ENCODE results near the gene ARHGAP40. TPM values are rescaled to one million over a fixed set of nuclear protein-coding genes. Genes with fewer than 3 reads are reported as not detected.

ARHGAP40 gene
- total RNA-seq, 2 donors from 2014 or later: not detected

- no peak overlapping the region for H3K27ac Mint-ChIP-seq
- H3K4me1 Mint-ChIP-seq: peaks cover 6% of the 10 kb centered on the region
- ATAC-seq (peak; percentile 76), DNase-seq (peak in 1 of 3 donors; percentile 17)
- H3K9me3 ChIP-seq (ENCODE audit: control insufficient read depth, low read length, poor library complexity, severe bottlenecking): no peaks in the 10 kb centered on the region
- H3K4me3 Mint-ChIP-seq: no peak overlapping the region
- peaks cover 52% of the 10 kb centered on the region for H3K27me3 Mint-ChIP-seq
- peaks cover 2% of the 10 kb centered on the region for H3K36me3 Mint-ChIP-seq (ENCODE audit: low read depth)
These were observed 57.4 kb downstream of the ARHGAP40 start for GRCh38 chr20:38658879-38659596.

GRCh38 chr20:38659597-38659880 lies 57.9 kb downstream of the ARHGAP40 start:
- H3K36me3 Mint-ChIP-seq (ENCODE audit: low read depth): peaks cover 2% of the 10 kb centered on the region
- no peaks in the 10 kb centered on the region for H3K9me3 ChIP-seq (ENCODE audit: control insufficient read depth, low read length, poor library complexity, severe bottlenecking)
- H3K4me3 Mint-ChIP-seq: no peak overlapping the region
- ATAC-seq (no peak), DNase-seq (no peak)
- no peak overlapping the region for H3K27ac Mint-ChIP-seq
- peaks cover 54% of the 10 kb centered on the region for H3K27me3 Mint-ChIP-seq
- peaks cover 6% of the 10 kb centered on the region for H3K4me1 Mint-ChIP-seq

GRCh38 chr20:38660429-38660828 lies 58.8 kb downstream of the ARHGAP40 start:
- ATAC-seq (no peak), DNase-seq (no peak)
- Mint-ChIP-seq H3K27ac (no peak overlapping the region), H3K27me3 (peaks cover 59% of the 10 kb centered on the region), H3K4me3 (no peak overlapping the region), H3K4me1 (peaks cover 6% of the 10 kb centered on the region), H3K36me3 (ENCODE audit: low read depth) (peaks cover 2% of the 10 kb centered on the region)
- no peaks in the 10 kb centered on the region for H3K9me3 ChIP-seq (ENCODE audit: control insufficient read depth, low read length, poor library complexity, severe bottlenecking)

- H3K27me3 Mint-ChIP-seq: peaks cover 59% of the 10 kb centered on the region
- DNase-seq: no peak
- peaks cover 2% of the 10 kb centered on the region for H3K9me3 ChIP-seq (ENCODE audit: control insufficient read depth, low read length, poor library complexity, severe bottlenecking)
- no peak overlapping the region for H3K4me3 Mint-ChIP-seq
- no peak overlapping the region for H3K27ac Mint-ChIP-seq
- peaks cover 5% of the 10 kb centered on the region for H3K4me1 Mint-ChIP-seq
- no peak for ATAC-seq
- peaks cover 5% of the 10 kb centered on the region for H3K36me3 Mint-ChIP-seq (ENCODE audit: low read depth)
These were observed 62.1 kb downstream of the ARHGAP40 start for GRCh38 chr20:38663660-38664059.

- H3K9me3 ChIP-seq (ENCODE audit: control insufficient read depth, low read length, poor library complexity, severe bottlenecking): peaks cover 2% of the 10 kb centered on the region
- H3K36me3 Mint-ChIP-seq (ENCODE audit: low read depth): peaks cover 5% of the 10 kb centered on the region
- H3K4me3 Mint-ChIP-seq: no peak overlapping the region
- ATAC-seq (no peak), DNase-seq (no peak)
- peaks cover 2% of the 10 kb centered on the region for H3K4me1 Mint-ChIP-seq
- peaks cover 59% of the 10 kb centered on the region for H3K27me3 Mint-ChIP-seq
- no peak overlapping the region for H3K27ac Mint-ChIP-seq
These were observed 62.7 kb downstream of the ARHGAP40 start for GRCh38 chr20:38664284-38664683.

- peaks cover 2% of the 10 kb centered on the region for H3K9me3 ChIP-seq (ENCODE audit: control insufficient read depth, low read length, poor library complexity, severe bottlenecking)
- peak; percentile 56 for ATAC-seq
- Mint-ChIP-seq H3K4me1 (peaks cover 4% of the 10 kb centered on the region), H3K36me3 (ENCODE audit: low read depth) (peaks cover 5% of the 10 kb centered on the region), H3K27me3 (peaks cover 65% of the 10 kb centered on the region), H3K27ac (peak overlapping the region; percentile 56), H3K4me3 (no peak overlapping the region)
- DNase-seq: no peak
These were observed 63.5 kb downstream of the ARHGAP40 start for GRCh38 chr20:38665094-38665493.

- peak overlapping the region; percentile 56 for H3K27ac Mint-ChIP-seq
- ATAC-seq (no peak), DNase-seq (no peak)
- H3K27me3 Mint-ChIP-seq: peaks cover 70% of the 10 kb centered on the region
- H3K4me3 Mint-ChIP-seq: no peak overlapping the region
- peaks cover 5% of the 10 kb centered on the region for H3K36me3 Mint-ChIP-seq (ENCODE audit: low read depth)
- H3K9me3 ChIP-seq (ENCODE audit: control insufficient read depth, low read length, poor library complexity, severe bottlenecking): peaks cover 2% of the 10 kb centered on the region
- H3K4me1 Mint-ChIP-seq: peaks cover 4% of the 10 kb centered on the region
These were observed 64.1 kb downstream of the ARHGAP40 start for GRCh38 chr20:38665506-38666285.

DNA sequence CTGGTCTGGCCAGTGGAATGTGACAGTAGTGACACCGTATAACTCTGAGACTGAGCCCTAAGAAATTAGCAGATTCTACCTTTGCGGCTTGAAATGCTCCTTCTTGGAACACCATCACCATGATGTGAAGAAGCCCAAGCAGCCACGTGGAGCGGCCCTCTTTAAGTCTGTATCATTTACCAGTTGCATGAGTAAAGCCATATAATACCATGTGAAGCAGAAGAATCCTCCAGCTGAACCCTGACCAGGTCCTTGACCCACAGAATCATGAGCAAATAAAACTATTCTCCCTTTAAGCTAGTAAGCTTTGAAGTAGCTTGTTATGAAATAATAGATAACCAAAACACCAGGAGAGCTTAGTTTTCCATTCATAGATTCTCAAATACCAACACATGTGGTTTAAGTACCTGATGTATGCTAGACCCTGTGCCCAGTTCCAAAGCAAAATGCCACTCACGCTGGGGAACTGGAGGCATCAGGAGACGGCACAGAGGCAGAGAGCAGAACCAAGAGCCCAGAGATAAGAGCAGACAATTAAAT lies 65.9 kb downstream of the ARHGAP40 start:
- Mint-ChIP-seq H3K27ac (no peak overlapping the region), H3K27me3 (peaks cover 75% of the 10 kb centered on the region), H3K36me3 (ENCODE audit: low read depth) (peaks cover 5% of the 10 kb centered on the region), H3K4me1 (peaks cover 4% of the 10 kb centered on the region), H3K4me3 (no peak overlapping the region)
- peaks cover 2% of the 10 kb centered on the region for H3K9me3 ChIP-seq (ENCODE audit: control insufficient read depth, low read length, poor library complexity, severe bottlenecking)
- DNase-seq: no peak
- ATAC-seq: no peak

DNA sequence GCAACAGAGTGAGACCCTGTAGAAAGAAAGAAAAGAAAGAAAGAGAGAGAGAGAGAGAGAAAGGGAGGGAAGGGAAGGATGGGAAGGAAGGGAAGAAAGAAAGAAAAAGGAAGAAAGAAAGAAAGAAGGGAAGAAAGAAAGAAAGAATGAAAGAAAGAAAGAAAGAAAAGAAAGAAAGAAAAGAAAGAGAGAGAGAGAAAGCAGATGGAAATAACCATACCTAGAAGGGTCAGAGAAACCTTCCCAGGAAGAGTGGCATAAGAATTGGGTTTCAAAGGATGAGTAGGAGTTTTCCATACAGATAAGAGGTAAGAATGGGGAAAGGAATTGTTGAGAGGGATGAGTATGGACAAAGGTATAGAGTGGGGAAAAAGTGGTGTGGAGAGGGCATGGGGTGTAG lies 68.1 kb downstream of the ARHGAP40 start:
- H3K27me3 Mint-ChIP-seq: peaks cover 70% of the 10 kb centered on the region
- H3K36me3 Mint-ChIP-seq (ENCODE audit: low read depth): peaks cover 2% of the 10 kb centered on the region
- ATAC-seq (no peak), DNase-seq (no peak)
- H3K4me1 Mint-ChIP-seq: peaks cover 11% of the 10 kb centered on the region
- H3K27ac Mint-ChIP-seq: no peak overlapping the region
- no peak overlapping the region for H3K4me3 Mint-ChIP-seq
- peaks cover 2% of the 10 kb centered on the region for H3K9me3 ChIP-seq (ENCODE audit: control insufficient read depth, low read length, poor library complexity, severe bottlenecking)

DNA sequence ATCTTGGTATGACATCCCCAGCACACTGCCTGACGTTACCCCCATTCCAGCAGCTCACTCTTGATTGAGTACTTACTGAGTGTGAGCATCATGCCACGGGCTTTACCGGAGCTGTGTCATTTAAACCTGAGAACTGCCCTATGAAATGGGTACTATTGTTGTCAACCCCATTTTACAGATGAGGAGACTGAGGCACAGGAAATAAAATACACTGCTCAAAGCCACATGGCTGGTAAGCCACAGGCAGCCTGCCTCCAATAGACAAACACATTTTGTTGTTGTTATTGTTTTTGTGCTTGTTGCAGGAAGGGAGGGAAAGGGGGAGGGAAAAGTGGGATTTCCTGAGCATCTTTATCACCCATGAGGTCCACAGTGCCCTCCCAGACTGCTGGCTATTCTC lies 69.2 kb downstream of the ARHGAP40 start:
- Mint-ChIP-seq H3K27ac (no peak overlapping the region), H3K36me3 (ENCODE audit: low read depth) (peaks cover 2% of the 10 kb centered on the region), H3K4me1 (peaks cover 15% of the 10 kb centered on the region), H3K27me3 (peaks cover 59% of the 10 kb centered on the region), H3K4me3 (no peak overlapping the region)
- H3K9me3 ChIP-seq (ENCODE audit: control insufficient read depth, low read length, poor library complexity, severe bottlenecking): peaks cover 2% of the 10 kb centered on the region
- DNase-seq (no peak), ATAC-seq (no peak)

GRCh38 chr20:38671186-38671585 lies 69.6 kb downstream of the ARHGAP40 start:
- peaks cover 55% of the 10 kb centered on the region for H3K27me3 Mint-ChIP-seq
- H3K4me3 Mint-ChIP-seq: no peak overlapping the region

GRCh38 chr20:38671701-38672292 lies 70.2 kb downstream of the ARHGAP40 start:
- Mint-ChIP-seq H3K27ac (no peak overlapping the region), H3K27me3 (peaks cover 54% of the 10 kb centered on the region), H3K36me3 (ENCODE audit: low read depth) (no peaks in the 10 kb centered on the region), H3K4me1 (peaks cover 15% of the 10 kb centered on the region), H3K4me3 (no peak overlapping the region)
- DNase-seq (no peak), ATAC-seq (no peak)
- peaks cover 2% of the 10 kb centered on the region for H3K9me3 ChIP-seq (ENCODE audit: control insufficient read depth, low read length, poor library complexity, severe bottlenecking)

More at GRCh38 chr20:38671186-38671585, 69.6 kb downstream of the ARHGAP40 start:
- Mint-ChIP-seq H3K4me1 (peaks cover 15% of the 10 kb centered on the region), H3K36me3 (ENCODE audit: low read depth) (no peaks in the 10 kb centered on the region), H3K27ac (no peak overlapping the region)
- ATAC-seq: no peak
- peaks cover 2% of the 10 kb centered on the region for H3K9me3 ChIP-seq (ENCODE audit: control insufficient read depth, low read length, poor library complexity, severe bottlenecking)
- no peak for DNase-seq

DNA sequence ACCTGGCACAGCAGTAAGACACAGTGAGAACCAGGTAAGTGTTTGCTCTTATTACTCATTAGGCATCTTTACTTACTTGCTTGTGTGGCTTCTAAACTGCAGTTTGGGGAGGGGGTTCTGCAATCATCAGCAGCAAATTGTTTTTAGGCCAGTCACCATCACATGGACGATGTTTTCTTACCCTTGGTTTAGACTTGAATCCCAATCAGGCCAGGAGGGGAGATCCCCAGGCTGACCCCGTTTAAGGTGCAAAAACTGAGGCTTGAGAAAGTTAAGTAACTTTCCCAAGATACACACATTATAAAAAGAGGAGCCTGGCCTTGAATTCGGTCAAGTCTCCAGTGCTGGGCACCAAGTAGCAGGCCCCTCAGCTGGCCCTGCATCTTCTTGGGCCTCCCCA lies 70.9 kb downstream of the ARHGAP40 start:
- Mint-ChIP-seq H3K27me3 (peaks cover 60% of the 10 kb centered on the region), H3K27ac (no peak overlapping the region), H3K36me3 (ENCODE audit: low read depth) (no peaks in the 10 kb centered on the region), H3K4me1 (peaks cover 15% of the 10 kb centered on the region), H3K4me3 (no peak overlapping the region)
- H3K9me3 ChIP-seq (ENCODE audit: control insufficient read depth, low read length, poor library complexity, severe bottlenecking): peaks cover 2% of the 10 kb centered on the region
- DNase-seq: no peak
- ATAC-seq: no peak

Data from T-helper 17 cell (primary cell).